HG02852 (cell line): Measurements from ENCODE around the gene SPATA9.
A peak's percentile ranks its signal among the peaks of the same experiment; 100 is the strongest.
"Not testable (repeated sequence)": the region's sequence is repeated elsewhere in the genome, so short reads cannot be mapped to it uniquely, and the experiment has no call there.

Experiments
- ATAC-seq: cut with Tn5 transposase; IDR thresholded peaks from one replicate; pipeline ENCODE4 v1.9.1; 2021; ENCODE audit warnings: mild to moderate bottlenecking, moderate library complexity; ENCODE audit not compliant: unreplicated experiment

The SPATA9 gene

DNA sequence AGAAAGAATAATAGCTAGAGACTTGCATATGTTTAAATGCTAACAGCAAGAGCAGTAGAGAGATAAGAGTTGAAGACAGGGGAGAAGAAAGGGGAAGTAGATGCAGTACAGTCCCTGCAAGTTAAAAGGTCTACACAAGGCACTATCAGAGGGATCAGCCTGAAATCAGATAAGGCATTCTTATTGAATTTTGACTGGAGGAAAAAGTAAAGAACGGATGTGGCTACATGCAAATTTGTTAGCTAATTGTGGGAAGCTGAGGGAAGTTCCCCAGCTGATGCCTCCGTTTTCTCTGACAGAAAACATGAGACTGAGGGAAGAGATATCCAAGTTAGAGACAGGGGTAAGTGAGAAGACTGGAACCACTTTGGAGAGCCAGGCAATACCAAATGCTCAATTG is 35.4 kb upstream of the SPATA9 start:
- ATAC-seq: peak; percentile 95

DNA sequence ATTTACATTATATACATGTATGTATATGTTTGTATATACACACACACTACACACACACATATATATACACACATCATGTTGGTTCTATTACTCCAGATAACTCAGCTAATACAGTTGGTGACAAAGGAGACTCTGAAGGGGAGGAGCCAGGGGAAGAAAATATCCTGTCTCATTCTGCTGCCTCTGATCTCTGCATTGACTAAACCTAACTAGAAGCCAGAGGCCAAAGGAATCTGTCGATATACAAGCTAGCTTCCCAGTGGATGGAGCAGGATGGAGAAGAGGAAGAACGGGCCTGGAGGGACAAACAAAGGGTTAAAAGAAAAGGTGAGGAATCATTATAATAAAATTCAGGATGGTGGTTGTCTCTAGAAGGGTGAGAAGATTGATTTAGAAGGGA is 34.6 kb upstream of the SPATA9 start:
- ATAC-seq: no peak

DNA sequence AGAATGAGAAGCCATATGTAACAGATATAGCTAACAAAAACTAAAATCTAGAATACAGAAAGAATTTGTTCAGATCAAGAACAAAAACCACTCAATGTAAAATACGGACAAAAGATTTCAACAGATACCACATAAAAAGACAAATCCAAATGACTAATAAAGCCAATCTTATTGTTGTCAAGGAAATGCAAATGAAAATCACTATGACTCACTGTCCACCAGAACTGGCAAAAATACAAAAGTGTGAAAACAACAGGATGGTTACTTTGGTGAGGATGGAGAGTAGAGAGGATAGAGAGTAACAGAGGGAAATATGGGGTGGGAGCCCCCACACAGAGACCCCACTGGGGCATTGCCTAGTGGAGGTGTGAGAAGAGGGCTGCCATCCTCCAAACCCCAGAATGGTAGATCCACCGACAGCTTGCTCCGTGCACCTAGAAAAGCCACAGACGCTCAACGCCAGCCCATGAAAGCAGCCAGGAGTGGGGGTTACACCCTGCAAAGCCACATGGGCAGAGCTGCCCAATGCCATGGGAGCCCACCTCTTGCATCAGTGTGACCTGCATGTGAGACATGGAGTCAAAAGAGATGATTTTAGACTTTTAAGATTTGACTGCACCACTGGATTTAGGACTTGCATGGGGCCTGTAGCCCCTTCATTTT is 33.1 kb upstream of the SPATA9 start:
- ATAC-seq: peak; percentile 29

DNA sequence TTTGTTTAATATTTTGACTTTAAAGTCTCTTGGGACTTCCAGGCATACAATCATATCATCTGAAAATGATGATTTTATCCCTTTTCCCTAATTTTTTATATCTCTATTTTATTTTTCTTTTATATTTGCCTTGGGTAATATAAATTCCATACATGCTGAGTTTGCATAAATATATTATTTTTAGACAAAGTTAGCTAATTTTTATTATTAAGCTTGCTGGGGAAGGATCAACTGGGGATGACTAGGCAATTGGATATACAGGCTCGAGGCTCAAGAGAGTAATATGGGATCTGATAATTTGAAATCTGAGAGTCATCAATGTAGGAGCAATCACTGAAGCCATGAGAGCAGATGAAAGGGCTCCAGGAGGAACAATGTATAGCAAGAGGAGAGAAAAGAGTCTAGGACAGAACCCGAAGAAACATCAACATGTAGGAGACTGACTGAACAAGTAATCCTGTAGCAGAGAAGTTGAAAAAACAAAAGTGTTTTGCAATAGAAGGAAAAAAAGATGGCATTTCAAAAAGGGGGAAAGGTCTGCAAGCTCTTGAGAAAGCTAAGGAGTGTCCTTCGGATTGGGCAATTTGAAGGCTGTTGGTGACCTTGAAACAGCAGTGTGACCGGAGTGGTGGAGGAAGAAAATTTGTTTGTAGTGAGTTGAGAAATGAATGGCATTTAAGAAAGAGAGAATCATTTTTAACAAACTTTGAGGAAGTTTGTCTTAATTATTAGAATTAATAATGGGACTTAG is 31.3 kb upstream of the SPATA9 start:
- ATAC-seq: no peak

DNA sequence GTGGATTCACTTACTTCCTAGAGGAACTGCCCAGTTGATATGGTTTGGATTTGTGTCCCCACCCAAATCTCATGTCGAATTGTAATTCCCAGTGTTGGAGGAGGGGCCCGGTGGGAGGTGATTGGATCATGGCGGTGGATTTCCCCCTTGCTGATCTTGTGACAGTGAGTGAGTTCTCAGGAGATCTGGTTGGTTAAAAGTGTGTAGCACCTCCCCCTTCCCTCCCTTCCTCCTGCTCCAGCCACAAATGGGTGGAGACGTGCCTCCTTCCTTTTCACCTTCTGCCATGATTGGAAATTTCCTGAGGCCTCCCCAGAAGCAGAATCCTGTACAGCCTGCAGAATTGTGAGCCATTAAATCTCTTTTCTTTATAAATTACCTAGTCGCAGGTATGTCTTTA is 30.5 kb upstream of the SPATA9 start:
- not testable (repeated sequence) for ATAC-seq

DNA sequence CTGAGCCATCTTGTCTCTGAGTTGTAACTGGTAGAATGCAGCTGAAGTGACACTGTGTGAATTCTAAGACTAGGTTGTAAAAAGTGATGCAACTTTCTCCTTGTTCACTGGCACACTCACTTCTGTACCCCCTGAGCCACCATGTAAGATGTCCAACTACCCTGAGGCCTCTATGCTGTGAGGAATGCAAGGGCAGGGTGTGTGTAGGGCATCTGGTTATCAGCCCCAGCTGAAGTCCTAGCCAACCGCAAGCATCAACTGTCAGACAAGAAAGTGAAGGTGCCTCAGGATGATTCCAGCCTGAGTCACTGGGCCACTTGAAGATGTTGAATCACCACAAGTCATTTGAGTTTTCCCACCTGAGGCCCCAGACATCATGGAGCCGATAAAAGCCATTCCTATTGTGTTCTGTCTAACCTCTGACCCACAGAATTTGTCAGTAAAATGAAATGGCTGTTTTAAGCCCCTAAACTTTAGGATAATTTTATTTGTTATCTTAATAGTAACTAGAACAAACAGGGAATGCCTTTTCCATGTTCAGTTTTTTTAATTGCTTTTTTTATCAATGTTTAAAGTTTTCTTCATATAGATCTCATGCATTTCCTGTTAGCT is 29.7 kb upstream of the SPATA9 start:
- ATAC-seq: no peak

DNA sequence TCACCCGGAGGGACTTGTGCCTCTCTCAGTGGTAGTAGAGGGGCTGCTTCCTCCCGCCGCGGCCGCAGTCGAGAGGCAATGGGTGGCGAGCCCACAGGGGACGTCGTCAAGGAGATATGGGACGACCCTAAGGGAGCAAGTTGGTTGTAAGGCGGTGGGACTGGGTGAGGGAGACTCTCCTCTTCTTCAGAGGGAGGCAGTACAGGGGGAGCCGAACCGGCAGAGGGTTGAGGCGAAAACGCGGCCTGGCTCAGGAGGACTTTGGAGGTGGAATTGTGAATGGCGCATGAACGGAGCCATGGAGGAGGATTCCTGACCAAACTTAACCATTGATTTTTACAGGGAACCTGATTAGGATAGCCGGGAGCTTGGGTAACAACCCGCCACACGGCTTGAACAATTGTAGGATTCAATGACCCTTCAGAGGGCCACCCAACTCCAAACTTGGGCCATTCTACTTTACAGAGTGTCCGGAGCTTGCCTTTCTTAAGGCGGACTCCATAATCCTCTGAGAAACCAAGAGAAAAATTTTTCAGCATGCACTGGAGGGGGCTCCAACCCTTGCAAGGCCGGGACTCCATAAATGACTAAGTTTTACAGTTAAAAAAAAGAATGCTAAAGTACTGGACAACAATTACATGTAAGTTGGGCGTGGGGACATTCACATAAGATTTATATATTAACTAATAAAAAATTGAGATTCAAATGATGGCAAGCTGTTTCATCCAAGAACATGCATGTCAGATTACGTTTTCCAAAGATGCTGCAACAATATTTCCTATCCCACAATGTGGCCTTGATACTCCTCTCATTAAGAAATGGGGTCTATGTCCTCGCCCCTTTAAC is 28.9 kb upstream of the SPATA9 start:
- ATAC-seq: no peak

DNA sequence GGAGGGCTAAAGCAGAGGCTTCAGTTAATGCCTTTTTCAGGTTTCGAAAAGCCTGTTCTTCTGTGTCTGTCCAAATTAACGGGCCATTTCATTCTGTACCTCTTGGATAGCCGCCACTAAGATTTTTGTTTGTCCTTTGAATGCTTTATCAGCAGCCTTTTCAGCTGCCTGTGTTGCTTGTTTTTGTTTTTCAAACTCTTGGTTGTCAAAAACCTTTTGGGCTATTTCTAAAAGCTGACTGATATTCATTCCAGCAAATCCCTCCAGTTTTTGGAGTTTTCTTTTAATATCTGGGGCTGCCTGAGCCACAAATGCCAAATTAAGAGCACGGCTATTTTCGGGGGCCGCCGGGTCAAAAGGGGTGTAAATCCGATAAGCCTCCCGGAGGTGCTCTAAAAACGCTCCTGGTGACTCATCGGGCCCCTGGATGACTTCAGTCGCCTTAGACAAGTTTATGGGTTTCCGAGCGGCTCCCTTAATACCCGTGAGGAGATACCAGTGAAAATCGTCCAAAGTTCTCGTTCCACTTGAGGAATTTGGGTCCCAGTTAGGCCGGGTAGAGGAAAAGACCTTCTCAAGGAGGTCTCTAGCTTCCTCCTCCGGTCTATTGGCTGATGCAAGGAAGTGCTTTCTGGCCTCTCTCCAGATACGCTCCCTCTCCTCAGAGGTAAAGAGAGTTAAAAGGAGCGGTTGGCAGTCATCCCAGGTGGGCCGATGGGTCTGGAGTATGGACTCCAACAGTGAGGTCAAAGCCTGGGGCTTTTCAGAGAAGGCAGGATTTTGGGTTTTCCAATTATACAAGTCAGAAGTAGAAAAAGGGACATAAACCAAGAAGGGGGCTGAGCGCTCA is 28.1 kb upstream of the SPATA9 start:
- not testable (repeated sequence) for ATAC-seq

DNA sequence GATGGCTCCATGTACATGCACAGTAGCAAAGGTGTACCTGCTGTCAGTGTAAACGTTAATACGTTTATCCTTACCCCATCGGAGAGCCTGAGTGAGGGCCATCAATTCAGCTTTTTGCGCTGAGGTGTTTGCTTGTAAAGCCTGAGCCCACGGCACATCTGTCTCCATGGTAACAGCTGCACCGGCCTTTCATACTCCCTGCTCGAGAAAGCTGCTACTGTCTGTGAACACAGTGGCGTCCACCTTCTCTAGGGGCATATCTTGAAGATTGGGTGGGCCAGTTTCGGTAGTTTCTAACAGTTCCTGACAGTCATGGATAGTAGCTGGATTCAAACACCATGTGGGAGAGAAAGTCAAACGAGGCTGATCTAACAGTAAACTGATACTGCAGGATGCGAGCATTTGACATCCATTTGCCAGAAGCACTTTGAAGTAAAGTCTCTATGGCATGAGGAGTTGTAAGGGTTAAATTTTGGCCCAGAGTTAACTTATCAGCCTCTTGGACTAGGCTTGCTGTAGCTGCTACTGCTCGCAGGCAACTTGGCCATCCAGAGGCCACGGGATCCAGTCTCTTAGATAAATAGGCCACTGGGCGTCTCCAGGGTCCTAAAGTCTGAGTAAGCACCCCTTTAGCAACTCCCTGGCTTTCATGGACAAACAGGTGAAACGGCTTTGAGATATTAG is 27.3 kb upstream of the SPATA9 start:
- no peak for ATAC-seq

DNA sequence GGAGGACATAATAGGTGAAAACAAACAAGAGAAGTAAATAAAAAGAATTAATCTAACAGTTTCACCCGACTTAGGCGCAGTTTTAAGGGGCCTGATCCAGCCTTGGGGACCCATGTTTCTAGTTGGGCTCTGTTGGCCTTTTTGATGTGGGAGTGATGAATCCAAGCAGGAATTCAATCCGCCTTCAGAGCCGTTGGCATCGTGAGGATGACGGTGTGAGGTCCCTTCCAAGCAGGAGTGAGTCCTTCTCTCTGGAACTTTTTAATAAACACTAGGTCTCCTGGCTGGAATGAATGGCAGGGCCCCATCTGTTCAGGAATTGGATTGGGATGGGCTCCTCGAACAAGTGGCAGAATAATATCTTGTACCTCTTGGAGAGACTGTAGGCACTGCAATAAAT is 26.1 kb upstream of the SPATA9 start:
- no peak for ATAC-seq

DNA sequence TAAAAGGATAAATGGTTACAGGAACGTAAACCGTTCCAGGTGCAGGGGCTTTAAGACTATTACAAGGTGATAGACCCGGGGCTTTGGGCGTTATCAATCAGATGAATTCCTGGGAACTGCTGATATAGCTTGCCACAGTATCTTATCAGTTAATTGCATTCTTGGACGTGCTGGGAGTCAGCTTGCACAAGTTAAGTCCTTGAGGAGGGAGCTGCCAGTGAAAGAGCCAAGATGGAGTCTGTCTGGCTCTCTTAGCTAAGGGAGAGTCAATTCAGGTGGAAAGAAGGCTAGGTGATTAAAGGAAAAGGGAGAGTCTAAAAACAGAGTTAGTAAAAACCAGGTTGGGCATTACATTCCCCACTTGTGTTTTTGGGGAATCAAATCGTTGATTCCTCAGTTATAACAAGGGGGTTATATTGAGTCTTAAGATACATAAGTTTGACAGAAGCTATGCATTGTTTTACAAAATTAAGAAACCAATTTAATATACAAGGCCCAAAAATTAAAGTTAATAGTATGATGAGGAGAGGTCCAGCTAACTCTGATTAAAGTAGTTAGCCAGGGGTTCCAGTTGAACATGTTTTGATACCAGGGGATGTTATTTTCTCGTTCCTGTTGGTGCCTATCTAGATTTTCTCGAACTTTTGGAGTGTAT is 24.9 kb upstream of the SPATA9 start:
- not testable (repeated sequence) for ATAC-seq

DNA sequence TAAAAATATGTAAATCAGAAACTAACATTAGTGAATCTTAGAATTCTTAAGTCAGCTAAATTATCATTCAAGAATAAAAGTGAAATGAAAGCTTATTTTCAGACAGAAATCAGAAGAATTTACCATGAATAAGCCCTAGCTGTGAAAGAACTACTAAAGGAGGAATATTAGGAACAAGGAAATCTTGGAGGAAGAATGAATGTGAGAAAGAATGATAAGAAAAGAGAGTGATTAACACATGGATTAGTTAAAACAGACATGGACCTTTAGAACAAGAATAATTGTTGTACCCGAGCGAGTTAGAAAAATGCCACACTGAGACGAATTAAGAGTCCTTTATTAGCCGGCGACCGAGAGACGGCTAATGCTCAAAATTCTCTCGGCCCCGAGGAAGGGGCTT is 24.3 kb upstream of the SPATA9 start:
- ATAC-seq: no peak

DNA sequence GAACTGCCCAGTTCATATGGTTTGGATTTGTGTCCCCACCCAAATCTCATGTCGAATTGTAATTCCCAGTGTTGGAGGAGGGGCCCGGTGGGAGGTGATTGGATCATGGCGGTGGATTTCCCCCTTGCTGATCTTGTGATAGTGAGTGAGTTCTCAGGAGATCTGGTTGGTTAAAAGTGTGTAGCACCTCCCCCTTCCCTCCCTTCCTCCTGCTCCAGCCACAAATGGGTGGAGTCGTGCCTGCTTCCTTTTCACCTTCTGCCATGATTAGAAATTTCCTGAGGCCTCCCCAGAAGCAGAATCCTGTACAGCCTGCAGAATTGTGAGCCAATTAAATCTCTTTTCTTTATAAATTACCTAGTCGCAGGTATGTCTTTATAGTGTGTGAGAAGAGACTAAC is 23.4 kb upstream of the SPATA9 start:
- ATAC-seq: not testable (repeated sequence)

DNA sequence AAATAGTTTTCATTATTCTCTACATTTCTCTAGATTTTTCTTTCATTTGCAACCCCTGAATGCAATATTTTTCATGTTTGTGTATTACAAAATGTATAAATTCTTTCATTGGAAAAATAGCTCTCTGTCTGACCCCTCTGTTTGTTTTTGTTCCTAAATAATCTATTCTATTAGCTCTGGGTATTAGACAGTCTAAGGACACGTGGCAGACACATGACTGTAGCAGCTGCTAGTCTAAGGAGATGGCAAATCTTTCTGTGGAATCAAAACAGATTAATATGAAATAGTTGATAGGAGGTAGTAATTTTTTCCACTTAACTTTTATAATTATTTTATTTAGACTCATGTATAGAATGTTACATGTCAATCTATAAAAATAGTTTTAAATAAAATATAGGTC is 21.4 kb upstream of the SPATA9 start:
- ATAC-seq: no peak

DNA sequence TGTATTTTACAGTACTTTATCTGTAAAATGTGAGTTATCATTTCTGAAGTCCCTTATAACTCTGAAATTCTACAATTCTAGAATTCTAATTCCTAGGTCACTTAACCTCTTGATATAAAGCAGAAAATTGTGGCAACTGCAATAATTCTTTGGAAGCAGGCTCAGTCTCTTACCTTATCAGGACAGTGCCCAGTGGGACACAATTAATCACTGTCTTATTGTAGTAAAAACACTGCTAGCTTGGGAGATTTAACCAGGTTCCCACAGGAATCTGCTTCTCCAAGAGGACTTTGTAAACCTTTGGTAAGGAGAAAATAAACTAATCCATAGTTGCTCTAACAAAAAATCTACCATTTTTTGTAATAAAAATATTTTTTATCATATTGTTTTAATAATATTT is 18.3 kb upstream of the SPATA9 start:
- no peak for ATAC-seq

DNA sequence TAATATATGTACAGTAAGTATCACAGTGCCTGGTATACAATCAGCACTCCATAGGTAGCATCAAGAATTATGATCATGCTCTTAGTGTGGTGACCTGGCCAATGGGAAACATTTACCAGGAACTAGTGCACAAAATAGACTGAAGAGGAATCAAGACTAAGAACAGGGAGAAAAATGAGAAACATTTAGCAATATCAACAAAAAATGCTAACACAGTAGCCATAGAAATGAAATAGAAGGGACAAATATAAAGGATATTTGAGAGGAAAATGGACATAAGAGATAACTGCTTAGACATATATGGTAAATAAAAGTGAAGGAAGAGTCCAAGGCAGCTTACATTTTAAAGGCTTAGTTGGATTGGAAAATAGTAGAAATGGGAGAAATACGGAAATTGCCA is 16.5 kb upstream of the SPATA9 start:
- no peak for ATAC-seq

DNA sequence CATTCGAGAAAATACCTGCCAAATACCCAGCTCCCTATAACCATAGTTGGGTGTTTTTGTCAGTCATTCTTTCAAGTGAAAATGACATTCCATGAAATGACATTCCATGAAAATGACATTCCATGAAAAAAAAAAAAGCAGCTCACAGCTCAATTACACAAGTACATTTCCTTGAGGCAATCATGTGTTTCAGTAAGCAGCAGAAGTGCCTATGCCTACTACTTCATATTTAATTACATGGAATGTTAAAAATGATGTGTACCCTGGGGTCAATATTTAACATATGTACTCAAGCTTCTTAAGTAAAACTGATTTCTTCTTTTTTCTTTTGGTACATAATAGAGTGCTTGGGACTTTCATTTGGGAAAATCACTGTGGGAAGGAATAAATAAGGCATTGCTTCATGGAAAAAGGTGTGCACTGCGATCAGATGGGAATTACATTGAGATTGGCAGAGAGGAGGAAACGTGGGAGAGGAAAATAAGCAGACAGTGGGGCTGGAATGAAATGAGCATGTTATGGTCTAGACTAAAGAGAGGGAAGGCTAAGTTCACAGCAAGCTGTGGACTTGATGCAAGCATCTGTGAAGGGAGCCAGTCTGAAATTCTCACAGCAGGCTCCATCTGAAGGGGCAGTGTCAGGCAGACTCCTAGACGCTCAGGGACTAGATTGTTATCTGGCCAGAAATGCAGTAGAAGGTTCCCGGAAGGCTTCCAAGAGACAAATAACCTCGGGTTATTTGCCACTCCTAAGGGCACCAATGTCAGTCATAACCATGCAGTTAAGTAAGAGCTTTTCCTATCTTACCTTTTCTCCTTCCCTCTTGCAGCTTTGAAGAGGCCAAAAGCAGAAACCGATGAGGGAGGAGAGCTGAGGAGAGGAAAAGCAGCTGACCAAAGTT is 15.2 kb upstream of the SPATA9 start:
- ATAC-seq: no peak

DNA sequence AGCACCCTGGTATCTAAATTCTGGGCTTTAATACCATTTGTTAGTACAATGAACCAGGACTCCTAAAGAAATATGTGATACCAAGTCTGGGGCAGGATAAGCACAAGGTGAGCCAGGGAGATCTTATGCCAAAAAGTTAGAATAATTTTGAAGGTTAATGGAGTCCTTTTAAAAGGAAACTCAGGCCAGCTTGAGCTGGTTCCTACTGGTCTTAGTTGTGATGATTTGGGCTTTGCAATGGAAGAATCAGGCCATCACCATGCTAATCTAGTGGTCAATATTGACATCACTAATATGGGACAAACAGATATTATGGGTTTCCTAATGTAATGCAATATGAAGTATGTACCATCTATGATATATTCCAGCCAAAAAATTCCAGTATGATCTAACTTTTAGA is 7.5 kb upstream of the SPATA9 start:
- no peak for ATAC-seq
